Stomach (tissue), 9 donors: ENCODE data around the gene MMD. TPM values are rescaled to one million over a fixed set of nuclear protein-coding genes. Genes with fewer than 3 reads are reported as not detected.

Source experiments
- DNase-seq, 2 donors: peaks; one replicate each; pipeline versions ENCODE4 v3.0.0 to v3.0.0-alpha.2; 2013 to 2019
- H3K27ac ChIP-seq, 5 donors: fragments of 200-600 bp in 4 of 5; sonication (generic) in 4 of 5; one replicate each; pipeline ENCODE4 v1.5.1; 2013 to 2019; ENCODE audit warnings: mild to moderate bottlenecking in 1 of 5, moderate library complexity in 1 of 5
- H3K27me3 ChIP-seq, 3 donors: fragments of 200-600 bp; sonication (generic); one replicate each; pipeline ENCODE4 v1.5.1; 2017 to 2019; ENCODE audit warnings: mixed run types in 1 of 3
- H3K36me3 ChIP-seq, 4 donors: fragments of 200-600 bp; sonication (generic); 1 replicate in 3 of 4; 2 replicates in 1 of 4; pipeline ENCODE4 v1.5.1; 2016 to 2019
- H3K4me1 ChIP-seq, 4 donors: fragments of 200-600 bp; sonication (generic); one replicate each; pipeline ENCODE4 v1.5.1; 2016 to 2019
- H3K4me3 ChIP-seq, 4 donors: fragments of 200-600 bp; sonication (generic) in 3 of 4; one replicate each; pipeline ENCODE4 v1.5.1; 2016 to 2019; ENCODE audit warnings: mild to moderate bottlenecking in 1 of 4
- H3K9me3 ChIP-seq, 4 donors: fragments of 200-600 bp; sonication (generic); one replicate each; pipeline ENCODE4 v1.5.1; 2016 to 2019
- CTCF ChIP-seq, 7 experiments: fragments of 450-650 bp in 4 of 7; fragments of 200-600 bp in 3 of 7; sonication (generic) in 3 of 7; IDR thresholded peaks; one replicate each; pipeline ENCODE4 v1.5.1; 2016 to 2019; ENCODE audit warnings: antibody characterized with exemption in 7 of 7, control low read depth in 2 of 7, mild to moderate bottlenecking in 1 of 7
- EP300 ChIP-seq: sonication (generic); formaldehyde crosslinking; IDR thresholded peaks from one replicate; pipeline ENCODE4 v1.6.1; 2017; ENCODE audit warnings: antibody characterized with exemption
- POLR2A ChIP-seq, 4 donors: fragments of 450-650 bp; IDR thresholded peaks; one replicate each; pipeline ENCODE4 v1.6.1; 2016; ENCODE audit warnings: antibody characterized with exemption in 4 of 4, control low read depth in 2 of 4, mild to moderate bottlenecking in 1 of 4, moderate library complexity in 1 of 4
- POLR2AphosphoS5 ChIP-seq, 3 donors: sonication (generic); formaldehyde crosslinking; IDR thresholded peaks; one replicate each; pipeline ENCODE4 v1.6.1; 2016; ENCODE audit warnings: antibody characterized with exemption in 3 of 3
- WGBS, 5 donors: extraction: QIAGEN DNeasy Blood & Tissue Kit in 3 of 5; methylation state at CpG; one replicate each; pipeline versions ENCODE4 v1.1.5 to v1.1.7; 2013 to 2018; 5-methylcytosine and 5-hydroxymethylcytosine counted together
- intact Hi-C: fragments of 100-400 bp; cut with DNase I; formaldehyde crosslinking; loops from one replicate; pipeline ENCODE4 v1.15.1; 2023; ENCODE audit warnings: low total_unique reads
- polyA plus RNA-seq, 3 donors: library from polyadenylated mRNA; stranded (reverse); fragments of 200-250 nt; gene quantifications; one replicate each; pipeline ENCODE4 v1.2.3, GENCODE V29; 2013
- total RNA-seq, 5 donors: library from RNA; depleted of rRNA; stranded (reverse); fragments of >200 nt; gene quantifications; one replicate each; pipeline versions ENCODE4 v1.1.0 to v1.2.3, GENCODE V29; 2014 to 2016
- donor health status: healthy with polysubstance abuse.
- donor health status: Bipolar disorder and iron deficiency.
- donor health status: healthy.

MMD gene
- total and polyA plus RNA-seq, 8 donors = 3.1 to 65.3 (median 12.5) TPM

- TF ChIP-seq CTCF (IDR thresholded peaks at IDR 0.05) (no peak), POLR2AphosphoS5 (IDR thresholded peaks at IDR 0.05) (peak in 2 of 3 donors; percentile 37 to 63)
- intact Hi-C loops = no loop called here
- Histone ChIP-seq H3K27me3 (no peaks in the 10 kb centered on the region), H3K4me1 (peaks cover 0 to 46% (median 16%) of the 10 kb centered on the region in 4 donors), H3K4me3 (no peak overlapping the region), H3K9me3 (no peaks in the 10 kb centered on the region), H3K27ac (peak overlapping the region in 3 of 5 donors; percentile 26 to 76 (median 52)), H3K36me3 (no peaks in the 10 kb centered on the region)
- no peak for DNase-seq
- WGBS, 5 donors = 60 to 76% (median 71%) methylated on average over 4 of the region's 4 CpGs
Observed at GRCh38 chr17:55454906-55455474, 33.4 kb upstream of the MMD start.

- H3K36me3 ChIP-seq = no peaks in the 10 kb centered on the region
- WGBS, 5 donors = 44 to 63% (median 47%) methylated on average over 6 of the region's 6 CpGs
- no peak overlapping the region for H3K4me3 ChIP-seq
- peak in 1 of 2 donors; percentile 35 for DNase-seq
- H3K27ac ChIP-seq = peak overlapping the region in 2 of 5 donors; percentile 29 to 76
- peaks cover 0 to 48% (median 16%) of the 10 kb centered on the region in 4 donors for H3K4me1 ChIP-seq
- TF ChIP-seq POLR2AphosphoS5 (IDR thresholded peaks at IDR 0.05) = no peak
- TF ChIP-seq CTCF (IDR thresholded peaks at IDR 0.05) = no peak
- TF ChIP-seq EP300 = no peak
- no peak for TF ChIP-seq POLR2A (IDR thresholded peaks at IDR 0.05)
- no peaks in the 10 kb centered on the region for H3K27me3 ChIP-seq
- intact Hi-C loops = no loop called here
- H3K9me3 ChIP-seq = no peaks in the 10 kb centered on the region
Observed at GRCh38 chr17:55453839-55454557, 32.4 kb upstream of the MMD start.

- TF ChIP-seq POLR2AphosphoS5 (IDR thresholded peaks at IDR 0.05) (peak in 1 of 3 donors; percentile 62), EP300 (no peak), CTCF (IDR thresholded peaks at IDR 0.05) (no peak)
- no peak overlapping the region for H3K4me3 ChIP-seq
- no peaks in the 10 kb centered on the region for H3K9me3 ChIP-seq
- no peaks in the 10 kb centered on the region for H3K27me3 ChIP-seq
- H3K4me1 ChIP-seq = peaks cover 0 to 48% (median 16%) of the 10 kb centered on the region in 4 donors
- intact Hi-C loops = no loop called here
- peak in 1 of 2 donors; percentile 68 for DNase-seq
- WGBS, 5 donors = 41 to 47% (median 45%) methylated on average over 5 of the region's 5 CpGs
- H3K27ac ChIP-seq = peak overlapping the region; percentile 29 to 76 (median 50)
- H3K36me3 ChIP-seq = no peaks in the 10 kb centered on the region
Observed at GRCh38 chr17:55452139-55452790, 30.6 kb upstream of the MMD start.

- no peak for TF ChIP-seq POLR2A (IDR thresholded peaks at IDR 0.05)
- TF ChIP-seq POLR2AphosphoS5 (IDR thresholded peaks at IDR 0.05) = no peak
- no peak for TF ChIP-seq EP300
- TF ChIP-seq CTCF (IDR thresholded peaks at IDR 0.05) = no peak
- H3K4me3 ChIP-seq = no peak overlapping the region
Observed at GRCh38 chr17:55451758-55452138, 30.1 kb upstream of the MMD start.

More at GRCh38 chr17:55451758-55452138, 30.1 kb upstream of the MMD start:
- Histone ChIP-seq H3K27me3 (no peaks in the 10 kb centered on the region), H3K27ac (peak overlapping the region in 4 of 5 donors; percentile 29 to 76 (median 62)), H3K9me3 (no peaks in the 10 kb centered on the region), H3K36me3 (no peaks in the 10 kb centered on the region), H3K4me1 (peaks cover 0 to 48% (median 18%) of the 10 kb centered on the region in 4 donors)
- WGBS, 5 donors = 93 to 97% (median 95%) methylated on average over 2 of the region's 2 CpGs
- no peak for DNase-seq
- intact Hi-C loops = no loop called here
